K562 (cell line): ENCODE measurements around the gene ODAD3.

Experiments used
- CTCF ChIP-seq, 3 experiments: IDR thresholded peaks in 2 of 3; conservative IDR thresholded peaks in 1 of 3; 2 replicates each; pipeline ENCODE4 v1.5.1; 2011 to 2012; ENCODE audit warnings: low read length in 3 of 3, mild to moderate bottlenecking in 3 of 3, control low read depth in 2 of 3, improper control_type of control experiment in 1 of 3, inconsistent platforms in 1 of 3, low read depth in 1 of 3, mixed read lengths in 1 of 3, moderate library complexity in 1 of 3; ENCODE audit not compliant: insufficient read depth in 2 of 3
- EZH2 ChIP-seq: IDR thresholded peaks from 2 replicates; pipeline ENCODE4 v1.6.1; 2012; ENCODE audit warnings: low read depth, mild to moderate bottlenecking, inconsistent platforms, low read length, borderline replicate concordance
- FOXP1 ChIP-seq: sonication (generic); formaldehyde crosslinking; IDR thresholded peaks from 2 replicates; pipeline ENCODE4 v1.8.0; 2022; ENCODE audit warnings: mild to moderate bottlenecking, missing genetic modification reagents
- HDAC6 ChIP-seq: IDR thresholded peaks from 2 replicates; pipeline ENCODE4 v1.6.1; 2012; ENCODE audit warnings: low read depth, mild to moderate bottlenecking, control low read depth, inconsistent platforms, low read length, moderate library complexity
- SP1 ChIP-seq: sonication (generic); formaldehyde crosslinking; IDR thresholded peaks from 2 replicates; pipeline ENCODE4 v1.8.1; 2022; ENCODE audit warnings: mild to moderate bottlenecking, missing genetic modification reagents
- TCF7L2 ChIP-seq: fragments of 150-350 bp; IDR thresholded peaks from 2 replicates; pipeline ENCODE4 v1.6.1; 2016; ENCODE audit warnings: low read depth, mild to moderate bottlenecking, low read length, moderate library complexity
- ZNF274 ChIP-seq: IDR thresholded peaks from 2 replicates; pipeline ENCODE4 v1.6.1; 2011; ENCODE audit warnings: low read depth, mild to moderate bottlenecking, low read length, moderate library complexity, borderline replicate concordance
- ZSCAN29 ChIP-seq: fragments of 450-650 bp; IDR thresholded peaks from 2 replicates; pipeline ENCODE4 v1.6.1; 2017

GRCh38 chr19:11410682-11411081 lies 24.2 kb downstream of the ODAD3 start:
- TF ChIP-seq HDAC6, result no peak
- TF ChIP-seq FOXP1 (CRISPR knock-in tag), result no peak
- no peak for TF ChIP-seq CTCF (IDR thresholded peaks at IDR 0.05 in 2 of 3, conservative IDR thresholded peaks at IDR 0.05 in 1 of 3; ENCODE audit: insufficient read depth in 2 of 3, low read depth in 1 of 3, low read length in 3 of 3)
- no peak for TF ChIP-seq EZH2
- TF ChIP-seq ZSCAN29, result no peak
- TF ChIP-seq SP1 (CRISPR knock-in tag), result no peak
- no peak for TF ChIP-seq ZNF274
- no peak for TF ChIP-seq TCF7L2
